Transverse colon (tissue), 4 donors: ENCODE data around the gene NFYC. TPM values are rescaled to one million over a fixed set of nuclear protein-coding genes. Genes with fewer than 3 reads are reported as not detected.

Source experiments
- DNase-seq: peaks from one replicate; pipeline ENCODE4 v3.0.0-alpha.2; 2019
- H3K27ac ChIP-seq, 4 donors: fragments of 200-600 bp; sonication (generic); 2 replicates each; pipeline ENCODE4 v1.5.1; 2016 to 2018; ENCODE audit warnings: inconsistent platforms in 4 of 4
- H3K27me3 ChIP-seq: fragments of 200-600 bp; sonication (generic); 2 replicates; pipeline ENCODE4 v1.5.1; 2017; ENCODE audit warnings: inconsistent platforms
- H3K36me3 ChIP-seq, 4 donors: fragments of 200-600 bp; sonication (generic); 2 replicates each; pipeline ENCODE4 v1.5.1; 2017 to 2019; ENCODE audit warnings: inconsistent platforms in 4 of 4
- H3K4me1 ChIP-seq, 4 donors: fragments of 200-600 bp; sonication (generic); 2 replicates each; pipeline ENCODE4 v1.5.1; 2017 to 2020; ENCODE audit warnings: inconsistent platforms in 4 of 4
- H3K4me3 ChIP-seq, 4 donors: fragments of 200-600 bp; sonication (generic); 1 replicate in 1 of 4; 2 replicates in 3 of 4; pipeline versions ENCODE4 v1.5.1 to v1.6.1; 2017 to 2019; ENCODE audit warnings: inconsistent platforms in 4 of 4
- H3K9me3 ChIP-seq, 2 donors: fragments of 200-600 bp; sonication (generic); 2 replicates each; pipeline ENCODE4 v1.5.1; 2017 to 2019; ENCODE audit warnings: inconsistent platforms in 2 of 2
- CTCF ChIP-seq, 5 experiments: fragments of 200-600 bp in 3 of 5; fragments of 450-650 bp in 2 of 5; sonication (generic) in 3 of 5; IDR thresholded peaks; 1 replicate in 2 of 5; 2 replicates in 3 of 5; pipeline ENCODE4 v1.5.1; 2016 to 2017; ENCODE audit warnings: antibody characterized with exemption in 5 of 5, inconsistent platforms in 3 of 5, mild to moderate bottlenecking in 2 of 5, moderate library complexity in 1 of 5
- EP300 ChIP-seq: sonication (generic); formaldehyde crosslinking; IDR thresholded peaks from one replicate; pipeline ENCODE4 v1.6.1; 2017; ENCODE audit warnings: antibody characterized with exemption, low read depth
- POLR2A ChIP-seq: fragments of 450-650 bp; IDR thresholded peaks from one replicate; pipeline ENCODE4 v1.6.1; 2016; ENCODE audit warnings: antibody characterized with exemption, mild to moderate bottlenecking, moderate library complexity
- POLR2AphosphoS5 ChIP-seq, 3 donors: sonication (generic); formaldehyde crosslinking; IDR thresholded peaks; one replicate each; pipeline ENCODE4 v1.6.1; 2016; ENCODE audit warnings: antibody characterized with exemption in 3 of 3
- WGBS, 2 donors: methylation state at CpG; one replicate each; pipeline ENCODE4 v1.1.5; 2018; ENCODE audit warnings: low coverage in 1 of 2; 5-methylcytosine and 5-hydroxymethylcytosine counted together
- in situ Hi-C, 4 donors: fragments of 200-750 bp; cut with MboI; loops; one replicate each; pipeline versions ENCODE4 v1.15.0 to v1.15.1; 2017; ENCODE audit warnings: low sequenced_read_pairs in 3 of 4, low pct_ligation_motif_present in 1 of 4, low pct_unique_long_range_greater_than_20kb in 1 of 4
- intact Hi-C: fragments of 100-400 bp; cut with DNase I; formaldehyde crosslinking; loops from one replicate; pipeline ENCODE4 v1.15.1; 2023; ENCODE audit warnings: low total_unique reads
- total RNA-seq, 4 donors: library from RNA; depleted of rRNA; stranded (reverse); fragments of >200 nt; gene quantifications; one replicate each; pipeline ENCODE4 v1.1.0, GENCODE V29; 2016

The NFYC gene
- total RNA-seq, 4 donors from 2014 or later: 34.4 to 101 (median 76.4) TPM

- Histone ChIP-seq H3K36me3 (no peaks in the 10 kb centered on the region), H3K9me3 (no peaks in the 10 kb centered on the region), H3K4me1 (peaks cover 0 to 14% (median 10%) of the 10 kb centered on the region in 4 donors), H3K27ac (peak overlapping the region in 1 of 4 donors; percentile 69), H3K27me3 (no peaks in the 10 kb centered on the region), H3K4me3 (no peak overlapping the region)
- WGBS, 2 donors: 76 to 84% methylated on average over 3 of the region's 3 CpGs
- no peak for DNase-seq
- intact Hi-C loops (no loop called here), in situ Hi-C loops (no loop called here)
- TF ChIP-seq POLR2AphosphoS5 (IDR thresholded peaks at IDR 0.05) (no peak), POLR2A (no peak), EP300 (no peak), CTCF (IDR thresholded peaks at IDR 0.05) (no peak)
Measured at GRCh38 chr1:40808002-40808401, 116.5 kb downstream of the NFYC start.

- no peak for DNase-seq
- Histone ChIP-seq H3K36me3 (no peaks in the 10 kb centered on the region), H3K4me3 (no peak overlapping the region), H3K9me3 (no peaks in the 10 kb centered on the region), H3K27me3 (no peaks in the 10 kb centered on the region), H3K4me1 (peaks cover 0 to 14% (median 10%) of the 10 kb centered on the region in 4 donors), H3K27ac (no peak overlapping the region)
- TF ChIP-seq EP300 (no peak), POLR2A (no peak), POLR2AphosphoS5 (IDR thresholded peaks at IDR 0.05) (no peak), CTCF (IDR thresholded peaks at IDR 0.05) (no peak)
- 84 to 86% methylated on average over 3 of the region's 3 CpGs for WGBS, 2 donors
- intact Hi-C loops (no loop called here), in situ Hi-C loops (no loop called here)
Measured at GRCh38 chr1:40808444-40808843, 116.9 kb downstream of the NFYC start.

GRCh38 chr1:40808909-40809308 lies 117.4 kb downstream of the NFYC start:
- Histone ChIP-seq H3K4me1 (peaks cover 0 to 14% (median 10%) of the 10 kb centered on the region in 4 donors), H3K9me3 (no peaks in the 10 kb centered on the region), H3K4me3 (no peak overlapping the region), H3K27me3 (no peaks in the 10 kb centered on the region), H3K36me3 (no peaks in the 10 kb centered on the region), H3K27ac (no peak overlapping the region)
- in situ Hi-C loops (no loop called here), intact Hi-C loops (no loop called here)
- no peak for TF ChIP-seq POLR2AphosphoS5 (IDR thresholded peaks at IDR 0.05)
- TF ChIP-seq EP300: no peak
- TF ChIP-seq CTCF (IDR thresholded peaks at IDR 0.05): no peak
- no peak for TF ChIP-seq POLR2A
- WGBS, 2 donors: 79 to 88% methylated on average over 6 of the region's 6 CpGs
- DNase-seq: no peak

- Histone ChIP-seq H3K36me3 (no peaks in the 10 kb centered on the region), H3K27me3 (no peaks in the 10 kb centered on the region), H3K27ac (no peak overlapping the region), H3K4me3 (no peak overlapping the region), H3K4me1 (peaks cover 0 to 14% (median 10%) of the 10 kb centered on the region in 4 donors), H3K9me3 (no peaks in the 10 kb centered on the region)
- 78 to 80% methylated on average over 4 to 5 of the region's 5 CpGs for WGBS, 2 donors
- DNase-seq: no peak
- TF ChIP-seq CTCF (IDR thresholded peaks at IDR 0.05): no peak
- no peak for TF ChIP-seq POLR2A
- no peak for TF ChIP-seq EP300
- TF ChIP-seq POLR2AphosphoS5 (IDR thresholded peaks at IDR 0.05): no peak
- intact Hi-C loops (no loop called here), in situ Hi-C loops (no loop called here)
Measured at GRCh38 chr1:40810927-40811326, 119.4 kb downstream of the NFYC start.
